Heart left ventricle (tissue), 13 donors: ENCODE data around the gene MEIS2.

Experiments
- CTCF ChIP-seq, 12 donors: fragments of 200-600 bp; sonication (generic) in 4 of 12; IDR thresholded peaks; one replicate each; pipeline versions ENCODE4 v1.5.0 to v1.8.0; 2018 to 2022; ENCODE audit warnings: antibody characterized with exemption in 12 of 12, mild to moderate bottlenecking in 5 of 12
- POLR2A ChIP-seq, 2 donors: fragments of 450-650 bp; IDR thresholded peaks; one replicate each; pipeline ENCODE4 v1.6.1; 2017; ENCODE audit warnings: antibody characterized with exemption in 2 of 2, mild to moderate bottlenecking in 2 of 2, moderate library complexity in 2 of 2
- donor health status: ischemic (EF 13 %, LVEDD 7.1; RV severe dilation, severe dysfunction).
- donor health status: DM: no; HTN: yes; CAD: no.
- donor health status: DM: no; HTN: no; CAD: no.
- donor health status: ischemic (EF 25% LVEDD 6.9; RV normal size, moderate dysfunction).
- donor health status: ischemic (EF 25% LVEDD 5.7; RV mildly dilated, moderate dysfunction).
- donor health status: ischemic (EF 35%, LVEDD 5.7; RV mildly dilated, moderate dysfunction).
- donor health status: nonischemic (EF 11% LVEDD 7.7; RV severe dilation, severe dysfunction).
- donor health status: DM: yes; HTN: yes; CAD: no.
- donor health status: PGD.
- donor health status: ischemic (EF 29% LVEDD 5.4; RV normal size, mild dysfunction).
- donor health status: nonischemic (EF 23%, LVEDD 6.1; RV moderate dilation, normal function).

GRCh38 chr15:37100966-37101215 is 542 bp upstream of the MEIS2 start:
- TF ChIP-seq POLR2A (IDR thresholded peaks at IDR 0.05), result no peak
- no peak for TF ChIP-seq CTCF (IDR thresholded peaks at IDR 0.05)
